ENCODE data around the gene OR5K2. TPM values are rescaled to one million over a fixed set of nuclear protein-coding genes. Genes with fewer than 3 reads are reported as not detected.

OR5K2 gene
- total RNA-seq, 4 donors from 2014 or later: not detected

DNA sequence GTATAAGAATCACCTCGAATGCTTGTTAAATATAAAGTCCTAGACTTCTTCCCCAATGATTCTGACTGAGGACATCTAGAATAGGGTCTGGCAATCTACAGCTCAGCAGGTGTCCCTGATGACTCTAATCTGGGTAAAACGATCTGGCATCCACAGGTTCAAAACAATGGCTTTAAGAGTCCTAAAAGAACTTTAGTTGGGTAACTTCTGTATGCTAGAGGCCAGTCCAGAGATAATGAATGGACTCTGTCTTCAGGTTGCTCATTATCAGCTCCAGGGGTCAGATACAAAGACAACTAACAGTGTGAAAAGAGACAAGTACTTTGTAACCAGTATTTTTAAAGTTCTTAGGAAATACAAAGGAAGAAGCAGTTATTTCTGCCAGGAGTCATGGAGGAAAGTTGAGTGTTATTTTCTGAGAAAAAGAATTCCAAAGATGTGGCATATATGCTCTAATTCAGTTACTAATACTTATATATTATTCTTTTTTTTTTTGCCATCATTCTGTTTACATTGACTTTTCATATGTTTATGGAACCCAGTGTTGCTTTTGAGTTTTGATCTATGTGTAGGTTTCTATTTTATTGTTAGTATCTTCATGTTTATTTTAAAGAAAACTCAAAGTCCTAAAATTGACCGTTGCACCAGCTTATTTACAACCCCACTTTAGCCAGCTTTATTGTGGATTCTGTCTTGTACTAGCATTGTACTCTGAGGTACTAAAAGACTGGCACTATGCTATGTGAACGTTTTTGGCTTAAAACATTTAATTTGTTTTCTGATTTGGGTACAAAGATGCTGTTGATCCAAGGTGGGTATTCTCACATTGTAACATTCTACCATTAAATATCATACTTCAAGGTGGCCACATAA is 31.2 kb downstream of the OR5K2 start:
- intact Hi-C loops (cut with DNase I): no loop called here
- TF ChIP-seq POLR2A (IDR thresholded peaks at IDR 0.05): no peak
- TF ChIP-seq, protein P1, sequence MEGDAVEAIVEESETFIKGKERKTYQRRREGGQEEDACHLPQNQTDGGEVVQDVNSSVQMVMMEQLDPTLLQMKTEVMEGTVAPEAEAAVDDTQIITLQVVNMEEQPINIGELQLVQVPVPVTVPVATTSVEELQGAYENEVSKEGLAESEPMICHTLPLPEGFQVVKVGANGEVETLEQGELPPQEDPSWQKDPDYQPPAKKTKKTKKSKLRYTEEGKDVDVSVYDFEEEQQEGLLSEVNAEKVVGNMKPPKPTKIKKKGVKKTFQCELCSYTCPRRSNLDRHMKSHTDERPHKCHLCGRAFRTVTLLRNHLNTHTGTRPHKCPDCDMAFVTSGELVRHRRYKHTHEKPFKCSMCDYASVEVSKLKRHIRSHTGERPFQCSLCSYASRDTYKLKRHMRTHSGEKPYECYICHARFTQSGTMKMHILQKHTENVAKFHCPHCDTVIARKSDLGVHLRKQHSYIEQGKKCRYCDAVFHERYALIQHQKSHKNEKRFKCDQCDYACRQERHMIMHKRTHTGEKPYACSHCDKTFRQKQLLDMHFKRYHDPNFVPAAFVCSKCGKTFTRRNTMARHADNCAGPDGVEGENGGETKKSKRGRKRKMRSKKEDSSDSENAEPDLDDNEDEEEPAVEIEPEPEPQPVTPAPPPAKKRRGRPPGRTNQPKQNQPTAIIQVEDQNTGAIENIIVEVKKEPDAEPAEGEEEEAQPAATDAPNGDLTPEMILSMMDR (IDR thresholded peaks at IDR 0.05): no peak
- 53 to 60% methylated on average over 4 of the region's 4 CpGs for WGBS, 2 donors
- Histone ChIP-seq H3K9me3 (no peaks in the 10 kb centered on the region), H3K4me3 (replicated peaks in 1 of 3) (no peak overlapping the region), H3K4me1 (no peaks in the 10 kb centered on the region), H3K36me3 (no peaks in the 10 kb centered on the region), H3K27ac (no peak overlapping the region), H3K27me3 (no peaks in the 10 kb centered on the region)
- no peak for DNase-seq

DNA sequence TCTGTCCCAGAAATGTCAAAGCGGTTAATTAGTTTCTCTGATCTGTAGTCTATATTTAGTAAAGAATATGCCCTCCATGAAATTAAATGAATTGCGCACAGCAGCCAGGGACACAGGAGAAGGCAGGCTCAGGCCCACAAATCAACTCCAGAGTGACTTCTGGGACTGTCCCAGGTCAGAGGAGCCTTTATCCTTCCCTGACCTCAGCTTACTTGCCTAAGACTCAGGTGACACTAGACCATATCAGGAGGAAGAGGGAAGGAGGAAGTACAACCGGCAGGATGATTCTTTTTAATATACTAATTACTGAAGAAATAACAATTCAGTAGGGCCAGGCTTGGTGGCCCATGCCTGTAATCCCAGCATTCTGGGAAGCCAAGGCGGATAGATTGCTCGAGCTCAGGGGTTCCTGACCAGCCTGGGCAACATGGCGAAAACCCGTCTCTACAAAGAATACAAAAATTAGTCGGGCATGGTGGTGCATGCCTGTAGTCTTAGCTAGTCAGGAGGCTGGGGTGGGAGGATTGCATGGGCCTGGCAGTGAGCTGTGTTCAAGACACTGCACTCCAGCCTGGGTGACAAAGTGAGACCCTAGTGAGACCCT is 32.5 kb downstream of the OR5K2 start:
- intact Hi-C loops (cut with DNase I): no loop called here
- no peak for DNase-seq
- H3K36me3 ChIP-seq: no peaks in the 10 kb centered on the region
- WGBS, 2 donors: 90 to 94% methylated on average over 8 of the region's 8 CpGs
- H3K27me3 ChIP-seq: no peaks in the 10 kb centered on the region
- no peak overlapping the region for H3K4me3 ChIP-seq (replicated peaks in 1 of 3)
- no peaks in the 10 kb centered on the region for H3K9me3 ChIP-seq
- TF ChIP-seq POLR2A (IDR thresholded peaks at IDR 0.05): no peak
- TF ChIP-seq, protein P1 (IDR thresholded peaks at IDR 0.05): no peak
- H3K27ac ChIP-seq: no peak overlapping the region
- no peaks in the 10 kb centered on the region for H3K4me1 ChIP-seq

DNA sequence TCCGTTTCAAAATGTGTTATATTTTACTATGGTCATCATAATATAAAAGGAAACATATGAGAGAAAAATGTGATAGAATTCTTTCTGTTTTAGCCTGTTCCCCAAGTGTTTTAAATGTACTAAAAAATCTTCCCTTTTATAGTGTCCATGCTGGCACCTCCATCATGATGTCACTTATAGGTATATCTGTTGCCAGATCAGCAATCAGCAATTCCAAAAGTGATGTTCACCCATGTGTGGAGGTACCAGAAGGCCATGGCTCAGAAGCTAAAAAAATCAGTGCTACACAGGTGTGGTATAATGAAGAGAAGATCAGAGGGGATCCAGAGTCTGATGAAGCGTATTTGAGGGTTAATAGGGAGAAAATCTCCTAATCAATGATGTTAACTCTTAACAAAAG is 33.2 kb downstream of the OR5K2 start:
- Histone ChIP-seq H3K27me3 (no peaks in the 10 kb centered on the region), H3K4me3 (replicated peaks in 1 of 3) (no peak overlapping the region), H3K9me3 (no peaks in the 10 kb centered on the region), H3K4me1 (no peaks in the 10 kb centered on the region), H3K36me3 (no peaks in the 10 kb centered on the region), H3K27ac (no peak overlapping the region)
- TF ChIP-seq, protein P1 (IDR thresholded peaks at IDR 0.05): no peak
- no peak for TF ChIP-seq POLR2A (IDR thresholded peaks at IDR 0.05)
- intact Hi-C loops (cut with DNase I): no loop called here
- DNase-seq: no peak
- 91% methylated on average over 2 of the region's 2 CpGs for WGBS, 2 donors

DNA sequence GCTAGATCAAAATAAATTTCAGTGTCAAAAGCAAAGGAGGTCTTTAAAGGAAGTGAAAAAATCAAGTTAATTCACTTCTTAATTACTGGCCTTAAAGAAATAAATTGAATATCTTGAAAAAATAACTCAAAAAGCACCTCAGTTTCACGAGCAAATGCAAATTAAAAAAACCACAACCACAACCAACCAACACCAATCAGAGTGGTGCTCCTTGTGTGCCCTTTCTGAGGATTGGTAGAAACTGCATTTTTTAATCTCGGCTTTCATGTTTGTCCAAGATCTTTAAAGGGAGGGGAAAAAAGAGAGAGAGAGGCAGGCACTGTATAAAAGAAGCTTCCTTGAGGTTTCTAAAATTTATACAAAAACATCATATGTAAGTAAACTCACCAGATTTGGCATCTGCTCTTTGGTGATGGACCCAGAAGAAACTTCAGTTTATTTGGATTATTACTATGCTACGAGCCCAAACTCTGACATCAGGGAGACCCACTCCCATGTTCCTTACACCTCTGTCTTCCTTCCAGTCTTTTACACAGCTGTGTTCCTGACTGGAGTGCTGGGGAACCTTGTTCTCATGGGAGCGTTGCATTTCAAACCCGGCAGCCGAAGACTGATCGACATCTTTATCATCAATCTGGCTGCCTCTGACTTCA is 34.3 kb downstream of the OR5K2 start, which contains the start of gene GPR15:
GPR15 (plus strand) TSS at position 357 of the 653 bp plus-strand sequence; CDS start at position 413, 56 bp downstream.
- no peak for TF ChIP-seq POLR2A (IDR thresholded peaks at IDR 0.05)
- TF ChIP-seq, protein P1 (IDR thresholded peaks at IDR 0.05): no peak
- Histone ChIP-seq H3K9me3 (no peaks in the 10 kb centered on the region), H3K4me1 (no peaks in the 10 kb centered on the region), H3K27me3 (no peaks in the 10 kb centered on the region), H3K36me3 (no peaks in the 10 kb centered on the region), H3K4me3 (replicated peaks in 1 of 3) (no peak within 1 kb of the TSS), H3K27ac (no peak within 1 kb of the TSS)
- intact Hi-C loops (cut with DNase I): no loop called here
- WGBS, 2 donors: 80 to 86% methylated on average over 7 of the region's 7 CpGs
- no peak for DNase-seq
